GM18861 (cell line): ENCODE results near the gene UGT1A5.

ENCODE experiments used
- ATAC-seq: cut with Tn5 transposase; IDR thresholded peaks from one replicate; pipeline ENCODE4 v1.9.1; 2021; ENCODE audit not compliant: unreplicated experiment

Gene UGT1A5

DNA sequence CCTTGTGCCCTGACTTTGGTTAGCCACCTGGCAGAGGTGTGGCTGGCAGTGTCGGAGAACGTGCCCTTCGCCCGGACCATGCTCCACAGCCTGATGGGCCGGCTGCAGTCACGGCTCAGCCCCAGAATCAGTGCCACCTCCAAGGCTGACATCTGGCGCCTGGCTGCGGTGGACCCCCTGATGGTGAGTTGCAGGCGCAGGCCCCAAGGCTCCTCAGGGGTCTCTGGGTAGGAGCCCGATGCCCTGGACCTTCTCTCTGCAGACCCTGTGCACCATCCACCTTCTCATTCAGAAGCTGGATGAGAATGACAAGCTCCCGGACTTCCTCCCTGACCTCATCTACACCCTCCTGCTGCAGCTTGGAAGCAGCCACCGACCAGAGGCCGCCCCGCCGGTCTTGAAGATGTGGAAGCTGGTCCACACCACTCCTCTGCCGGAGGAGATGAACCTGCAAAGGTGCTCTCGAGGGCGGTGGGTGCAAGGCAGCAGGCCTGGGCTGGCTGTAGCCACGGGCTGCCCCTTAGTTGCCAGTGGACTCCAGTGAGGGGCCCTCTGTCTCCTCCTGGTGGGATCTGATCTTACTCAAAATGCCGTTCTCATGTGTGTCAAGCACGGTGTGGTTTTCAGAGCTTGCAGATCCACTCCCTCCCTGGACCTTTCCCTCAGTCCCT, 109.5 kb downstream of the UGT1A5 start:
- no peak for ATAC-seq
